Stomach (tissue), 4 donors: ENCODE measurements around the gene ADCY10.

Source experiments
- POLR2A ChIP-seq, 4 donors: fragments of 450-650 bp; IDR thresholded peaks; one replicate each; pipeline ENCODE4 v1.6.1; 2016; ENCODE audit warnings: antibody characterized with exemption in 4 of 4, control low read depth in 2 of 4, mild to moderate bottlenecking in 1 of 4, moderate library complexity in 1 of 4
- TF ChIP-seq, protein P1 (sequence below), 7 experiments: fragments of 450-650 bp in 4 of 7; fragments of 200-600 bp in 3 of 7; sonication (generic) in 3 of 7; IDR thresholded peaks; one replicate each; pipeline ENCODE4 v1.5.1; 2016 to 2019; ENCODE audit warnings: antibody characterized with exemption in 7 of 7, control low read depth in 2 of 7, mild to moderate bottlenecking in 1 of 7

DNA sequence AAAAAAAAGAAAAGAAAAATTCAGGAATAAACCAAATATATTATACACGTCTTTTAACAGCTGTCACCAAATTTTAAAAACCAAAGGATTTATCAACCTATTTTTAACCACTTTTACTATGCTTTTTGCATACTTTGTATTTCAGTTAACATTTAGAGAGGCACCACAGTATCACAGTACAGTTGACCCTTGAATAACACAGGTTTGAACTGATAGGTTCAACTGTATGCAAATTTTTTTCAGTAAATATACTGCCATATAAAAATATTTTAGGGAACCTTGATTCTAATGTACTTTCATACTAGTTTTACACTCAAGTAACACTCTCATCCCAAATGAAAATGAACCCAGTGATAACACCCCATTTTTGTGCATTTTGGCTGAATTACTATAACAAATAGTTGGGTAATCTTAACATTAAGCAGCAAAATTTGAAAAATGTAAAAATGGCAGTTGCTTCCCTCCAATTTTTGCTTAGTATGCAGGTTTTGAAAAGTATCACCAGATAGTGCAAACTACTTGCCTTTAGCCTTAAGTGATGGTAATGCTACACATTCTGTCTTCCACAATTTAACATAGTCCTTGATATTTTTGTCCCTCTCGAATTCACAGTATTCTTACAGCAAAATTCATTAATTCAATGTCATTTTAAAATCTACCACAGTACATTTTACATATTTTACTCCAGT is 10.8 kb upstream of the ADCY10 start:
- TF ChIP-seq, protein P1, sequence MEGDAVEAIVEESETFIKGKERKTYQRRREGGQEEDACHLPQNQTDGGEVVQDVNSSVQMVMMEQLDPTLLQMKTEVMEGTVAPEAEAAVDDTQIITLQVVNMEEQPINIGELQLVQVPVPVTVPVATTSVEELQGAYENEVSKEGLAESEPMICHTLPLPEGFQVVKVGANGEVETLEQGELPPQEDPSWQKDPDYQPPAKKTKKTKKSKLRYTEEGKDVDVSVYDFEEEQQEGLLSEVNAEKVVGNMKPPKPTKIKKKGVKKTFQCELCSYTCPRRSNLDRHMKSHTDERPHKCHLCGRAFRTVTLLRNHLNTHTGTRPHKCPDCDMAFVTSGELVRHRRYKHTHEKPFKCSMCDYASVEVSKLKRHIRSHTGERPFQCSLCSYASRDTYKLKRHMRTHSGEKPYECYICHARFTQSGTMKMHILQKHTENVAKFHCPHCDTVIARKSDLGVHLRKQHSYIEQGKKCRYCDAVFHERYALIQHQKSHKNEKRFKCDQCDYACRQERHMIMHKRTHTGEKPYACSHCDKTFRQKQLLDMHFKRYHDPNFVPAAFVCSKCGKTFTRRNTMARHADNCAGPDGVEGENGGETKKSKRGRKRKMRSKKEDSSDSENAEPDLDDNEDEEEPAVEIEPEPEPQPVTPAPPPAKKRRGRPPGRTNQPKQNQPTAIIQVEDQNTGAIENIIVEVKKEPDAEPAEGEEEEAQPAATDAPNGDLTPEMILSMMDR (IDR thresholded peaks at IDR 0.05), result no peak
- TF ChIP-seq POLR2A (IDR thresholded peaks at IDR 0.05), result no peak
